Mesothelial cell of epicardium (in vitro differentiated cells): ENCODE data around the gene CRYGN. TPM values are rescaled to one million over a fixed set of nuclear protein-coding genes. Genes with fewer than 3 reads are reported as not detected.

Experiments
- DNase-seq, 2 experiments: peaks; one replicate each; pipeline ENCODE4 v3.0.0; 2021; ENCODE audit warnings: low spot score in 2 of 2; ENCODE audit not compliant: unreplicated experiment in 2 of 2
- H3K27ac Mint-ChIP-seq: 2 replicates; pipeline ENCODE4 v1.8.0; 2021; ENCODE audit warnings: mixed read lengths
- H3K27me3 Mint-ChIP-seq: 2 replicates; pipeline ENCODE4 v1.8.0; 2021; ENCODE audit warnings: low read depth, mixed read lengths
- H3K36me3 Mint-ChIP-seq: 2 replicates; pipeline ENCODE4 v1.8.0; 2021; ENCODE audit warnings: mixed read lengths
- H3K4me1 Mint-ChIP-seq: 2 replicates; pipeline ENCODE4 v1.8.0; 2021; ENCODE audit warnings: mixed read lengths
- H3K4me3 Mint-ChIP-seq: 2 replicates; pipeline ENCODE4 v1.8.0; 2021; ENCODE audit warnings: mild to moderate bottlenecking, moderate library complexity, mixed read lengths
- H3K9me3 Mint-ChIP-seq: 2 replicates; pipeline ENCODE4 v1.8.0; 2021; ENCODE audit warnings: mixed read lengths
- total RNA-seq: library from RNA; stranded (reverse); gene quantifications from 3 replicates; pipeline ENCODE4 v1.2.1, GENCODE V29; 2021
- TF ChIP-seq, protein P1 (sequence below): fragments of 200-600 bp; sonication (generic); IDR thresholded peaks from one replicate; pipeline ENCODE4 v1.5.0; 2021; ENCODE audit warnings: antibody characterized with exemption; ENCODE audit not compliant: unreplicated experiment

CRYGN gene
- total RNA-seq, 1 donor from 2014 or later, result 9.4 TPM

DNA sequence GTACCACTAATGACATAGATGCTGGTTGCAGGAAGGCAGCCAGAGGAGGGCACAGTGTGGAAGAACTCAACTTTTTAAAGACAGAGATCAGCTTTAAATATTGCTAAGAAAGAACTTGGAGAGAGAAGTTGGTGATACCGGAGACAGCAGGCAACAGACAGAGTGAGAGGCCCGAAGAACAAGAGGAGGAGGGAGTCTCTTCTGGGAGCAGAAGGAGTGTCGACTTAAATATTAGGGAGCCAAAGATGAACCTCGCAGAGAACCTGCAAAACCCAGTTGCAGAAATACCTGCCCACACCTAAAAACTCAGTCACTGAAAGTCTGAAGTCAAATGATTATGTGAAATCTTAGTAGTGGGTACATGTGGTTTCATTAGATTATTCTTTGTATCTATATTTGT lies 26.7 kb downstream of the CRYGN start:
- H3K27ac Mint-ChIP-seq, result no peak overlapping the region
- H3K4me1 Mint-ChIP-seq, result peaks cover 39% of the 10 kb centered on the region
- H3K27me3 Mint-ChIP-seq, result no peaks in the 10 kb centered on the region
- no peak overlapping the region for H3K4me3 Mint-ChIP-seq
- peaks cover 14% of the 10 kb centered on the region for H3K36me3 Mint-ChIP-seq
- peaks cover 15% of the 10 kb centered on the region for H3K9me3 Mint-ChIP-seq
- no peak for DNase-seq
- TF ChIP-seq, protein P1, sequence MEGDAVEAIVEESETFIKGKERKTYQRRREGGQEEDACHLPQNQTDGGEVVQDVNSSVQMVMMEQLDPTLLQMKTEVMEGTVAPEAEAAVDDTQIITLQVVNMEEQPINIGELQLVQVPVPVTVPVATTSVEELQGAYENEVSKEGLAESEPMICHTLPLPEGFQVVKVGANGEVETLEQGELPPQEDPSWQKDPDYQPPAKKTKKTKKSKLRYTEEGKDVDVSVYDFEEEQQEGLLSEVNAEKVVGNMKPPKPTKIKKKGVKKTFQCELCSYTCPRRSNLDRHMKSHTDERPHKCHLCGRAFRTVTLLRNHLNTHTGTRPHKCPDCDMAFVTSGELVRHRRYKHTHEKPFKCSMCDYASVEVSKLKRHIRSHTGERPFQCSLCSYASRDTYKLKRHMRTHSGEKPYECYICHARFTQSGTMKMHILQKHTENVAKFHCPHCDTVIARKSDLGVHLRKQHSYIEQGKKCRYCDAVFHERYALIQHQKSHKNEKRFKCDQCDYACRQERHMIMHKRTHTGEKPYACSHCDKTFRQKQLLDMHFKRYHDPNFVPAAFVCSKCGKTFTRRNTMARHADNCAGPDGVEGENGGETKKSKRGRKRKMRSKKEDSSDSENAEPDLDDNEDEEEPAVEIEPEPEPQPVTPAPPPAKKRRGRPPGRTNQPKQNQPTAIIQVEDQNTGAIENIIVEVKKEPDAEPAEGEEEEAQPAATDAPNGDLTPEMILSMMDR, result no peak

DNA sequence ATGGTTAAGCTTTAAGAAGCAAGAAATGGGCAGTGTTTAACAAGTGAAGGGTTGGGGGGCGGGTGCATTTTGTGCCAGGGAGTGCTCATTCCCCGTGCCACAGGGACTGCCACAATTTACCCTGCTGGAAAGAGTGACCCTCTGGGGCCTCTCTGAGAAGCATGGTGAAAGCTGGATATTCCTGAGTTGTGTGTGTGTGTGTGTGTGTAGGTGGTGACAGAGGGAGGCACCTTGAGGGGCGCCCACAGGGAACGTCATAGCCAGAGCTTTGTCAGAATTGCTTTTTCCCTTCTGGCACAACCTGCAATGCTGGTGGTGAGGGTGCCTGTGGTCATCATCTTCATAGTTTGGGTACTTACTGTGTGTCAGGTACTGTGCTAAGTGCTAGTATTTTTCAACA lies 27.6 kb downstream of the CRYGN start:
- Mint-ChIP-seq H3K9me3 (peaks cover 12% of the 10 kb centered on the region), H3K36me3 (peaks cover 12% of the 10 kb centered on the region), H3K27ac (peak overlapping the region; percentile 77), H3K27me3 (no peaks in the 10 kb centered on the region), H3K4me3 (no peak overlapping the region), H3K4me1 (peaks cover 40% of the 10 kb centered on the region)
- TF ChIP-seq, protein P1, result no peak
- no peak for DNase-seq

DNA sequence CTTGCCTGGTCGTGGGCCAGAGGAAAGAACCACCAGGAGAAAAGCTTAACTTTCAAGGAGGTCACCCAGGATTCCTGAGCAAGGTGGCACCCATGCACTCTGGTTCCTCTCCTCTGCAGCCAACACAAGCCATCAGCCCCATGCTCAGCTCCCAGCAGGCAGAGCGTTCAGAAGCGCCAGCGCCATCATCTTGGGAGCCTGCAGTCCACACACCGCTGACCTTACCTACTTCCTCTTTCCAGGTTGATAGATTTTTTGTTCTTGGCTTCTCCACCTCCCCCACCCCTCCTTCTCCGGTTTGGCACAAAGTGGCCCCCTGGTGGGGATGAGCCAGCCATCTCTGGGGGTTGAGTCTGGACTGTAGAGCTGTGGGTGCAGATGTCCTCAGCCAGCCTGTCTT lies 28.4 kb downstream of the CRYGN start:
- peaks cover 40% of the 10 kb centered on the region for H3K4me1 Mint-ChIP-seq
- peaks cover 9% of the 10 kb centered on the region for H3K36me3 Mint-ChIP-seq
- H3K9me3 Mint-ChIP-seq, result peaks cover 9% of the 10 kb centered on the region
- TF ChIP-seq, protein P1, result no peak
- H3K27ac Mint-ChIP-seq, result peak overlapping the region; percentile 92
- no peak for DNase-seq
- H3K27me3 Mint-ChIP-seq, result no peaks in the 10 kb centered on the region
- H3K4me3 Mint-ChIP-seq, result peak overlapping the region; percentile 81

DNA sequence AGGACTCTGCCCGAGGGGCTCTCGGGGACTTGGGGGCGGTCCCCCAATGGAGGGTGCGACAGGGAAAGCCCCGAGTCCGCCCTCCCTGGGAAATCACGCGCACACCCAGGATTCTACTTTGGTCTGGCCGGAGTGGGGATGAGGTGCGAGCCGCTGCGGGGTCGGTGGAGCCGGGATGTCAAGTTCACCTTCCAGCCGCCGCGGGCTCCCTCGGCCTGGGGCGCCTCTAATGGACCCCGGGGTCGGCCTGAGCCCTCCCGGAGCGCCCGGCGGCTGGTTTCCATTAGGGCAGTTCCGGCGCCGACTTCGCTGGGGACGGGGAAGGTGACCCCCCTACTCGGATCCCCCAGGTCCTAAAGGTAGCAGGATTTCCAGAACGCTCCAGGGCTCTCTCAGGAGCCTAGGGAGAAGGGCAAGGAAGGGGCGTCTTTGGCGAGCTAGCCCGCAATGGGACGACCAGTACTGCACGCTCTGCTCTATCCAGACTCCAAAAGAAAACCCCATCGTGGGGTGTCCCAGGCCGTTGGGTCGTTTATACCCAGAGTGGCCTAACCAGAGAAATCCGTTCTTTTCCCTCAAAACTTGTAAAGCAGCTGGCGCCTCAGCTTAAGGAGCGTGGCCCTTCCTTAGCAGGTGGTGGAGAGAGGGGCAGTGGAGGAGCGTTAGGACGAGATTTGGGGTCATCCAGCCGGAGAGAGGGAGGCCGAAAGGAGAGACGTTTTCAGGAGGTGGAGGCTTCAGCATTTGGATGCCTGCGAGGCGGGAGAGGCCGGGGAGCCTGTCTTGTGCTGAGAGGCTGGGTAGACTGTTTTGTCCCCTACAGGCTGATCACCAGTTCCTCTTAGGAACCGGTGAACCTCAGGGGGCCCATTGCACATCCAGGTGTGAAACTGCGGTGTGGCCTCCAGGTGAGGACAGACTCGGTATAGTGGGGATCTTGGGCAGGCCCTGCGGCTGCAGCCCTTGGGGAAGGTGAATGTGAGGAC lies 29.2 kb downstream of the CRYGN start:
- H3K9me3 Mint-ChIP-seq, result peaks cover 9% of the 10 kb centered on the region
- peak overlapping the region; percentile 81 for H3K4me3 Mint-ChIP-seq
- DNase-seq, result peak in 1 of 2 experiments; percentile 61
- TF ChIP-seq, protein P1, result no peak
- peaks cover 9% of the 10 kb centered on the region for H3K36me3 Mint-ChIP-seq
- H3K27me3 Mint-ChIP-seq, result no peaks in the 10 kb centered on the region
- peak overlapping the region; percentile 92 for H3K27ac Mint-ChIP-seq
- H3K4me1 Mint-ChIP-seq, result peaks cover 43% of the 10 kb centered on the region

DNA sequence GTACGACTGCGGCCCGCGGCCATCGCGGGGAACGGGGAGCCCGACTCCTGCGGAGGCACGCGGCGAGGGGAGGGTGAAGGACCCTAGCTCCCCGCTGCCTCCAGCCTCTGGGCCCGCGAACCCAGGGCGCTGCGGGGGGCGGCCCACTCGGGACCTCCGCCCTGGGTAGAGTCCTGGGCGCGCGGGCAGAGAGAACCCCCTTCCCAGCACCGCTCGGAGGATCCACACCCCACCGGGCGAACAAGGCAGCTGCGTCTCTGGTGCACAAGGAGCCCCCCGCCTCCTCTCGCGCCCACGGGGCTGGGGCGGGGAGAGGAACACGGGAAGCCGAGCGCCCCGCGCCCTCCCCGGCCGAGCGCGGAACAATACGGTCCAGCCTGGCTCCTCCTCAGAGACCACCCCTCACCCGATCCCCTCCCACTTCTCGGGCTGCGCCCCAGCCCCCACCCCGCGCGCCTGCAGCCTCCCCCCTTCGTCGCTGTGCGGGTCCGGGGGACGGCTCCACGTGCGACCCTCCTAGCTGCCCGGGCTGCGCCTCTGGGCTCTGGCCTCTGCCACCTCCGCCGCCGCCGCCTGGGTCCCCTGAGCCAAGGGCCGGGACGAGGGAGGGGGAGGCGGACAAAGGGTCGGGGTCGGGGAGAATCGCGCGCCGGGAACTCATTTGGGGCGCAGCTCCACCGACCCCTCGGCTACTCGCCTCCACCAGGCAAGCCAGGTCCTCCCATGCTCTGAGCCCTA lies 30.1 kb downstream of the CRYGN start, which contains the start of gene WDR86:
Gene WDR86, minus strand, starts transcription at position 372 of the 738 bp plus-strand sequence. CDS start 449 bp downstream, outside the sequence.
- Mint-ChIP-seq H3K9me3 (peaks cover 9% of the 10 kb centered on the region), H3K36me3 (peaks cover 9% of the 10 kb centered on the region), H3K27ac (peak within 1 kb of the TSS; percentile 92), H3K4me1 (peaks cover 52% of the 10 kb centered on the region), H3K4me3 (peak within 1 kb of the TSS; percentile 91), H3K27me3 (no peaks in the 10 kb centered on the region)
- DNase-seq, result peak in 1 of 2 experiments; percentile 74
- TF ChIP-seq, protein P1, result no peak
